Right lobe of liver (tissue), 6 donors: ENCODE measurements around the gene PPFIA4. TPM values are rescaled to one million over a fixed set of nuclear protein-coding genes. Genes with fewer than 3 reads are reported as not detected.
"Not testable (repeated sequence)": the region's sequence is repeated elsewhere in the genome, so short reads cannot be mapped to it uniquely, and the experiment has no call there.

Source experiments
- ATAC-seq, 4 donors: fragments of 200-7000 bp; cut with Tn5 transposase; one replicate each; pipeline ENCODE4 v1.9.1; 2020; ENCODE audit warnings: mild to moderate bottlenecking in 4 of 4, moderate library complexity in 4 of 4
- DNase-seq, 3 donors: peaks; one replicate each; pipeline ENCODE4 v3.0.0-alpha.2; 2020
- H3K27ac ChIP-seq, 3 donors: fragments of 200-600 bp; one replicate each; pipeline ENCODE4 v1.8.0; 2022
- H3K27me3 ChIP-seq, 2 donors: fragments of 200-600 bp; one replicate each; pipeline ENCODE4 v1.8.0; 2022
- H3K36me3 ChIP-seq, 4 donors: fragments of 200-600 bp; sonication (generic) in 1 of 4; one replicate each; pipeline versions ENCODE4 v1.5.1 to v1.8.0; 2017 to 2022; ENCODE audit warnings: control low read depth in 1 of 4
- H3K4me1 ChIP-seq, 4 donors: fragments of 200-600 bp; sonication (generic) in 1 of 4; one replicate each; pipeline versions ENCODE4 v1.5.1 to v1.8.0; 2017 to 2022; ENCODE audit warnings: control low read depth in 1 of 4
- H3K4me3 ChIP-seq, 3 donors: fragments of 200-600 bp; one replicate each; pipeline ENCODE4 v1.8.0; 2022
- H3K9me3 ChIP-seq, 4 donors: fragments of 200-600 bp; sonication (generic) in 1 of 4; one replicate each; pipeline versions ENCODE4 v1.5.1 to v1.8.0; 2017 to 2022; ENCODE audit warnings: control low read depth in 1 of 4
- CTCF ChIP-seq, 4 donors: fragments of 200-600 bp in 3 of 4; fragments of 450-650 bp in 1 of 4; IDR thresholded peaks; one replicate each; pipeline versions ENCODE4 v1.5.1 to v1.8.0; 2016 to 2022; ENCODE audit warnings: antibody characterized with exemption in 4 of 4, mild to moderate bottlenecking in 2 of 4
- POLR2A ChIP-seq: fragments of 450-650 bp; IDR thresholded peaks from one replicate; pipeline ENCODE4 v1.6.1; 2017; ENCODE audit warnings: antibody characterized with exemption, mild to moderate bottlenecking
- WGBS: methylation state at CpG from one replicate; pipeline ENCODE4 v1.1.6; 2018; ENCODE audit warnings: low coverage, low lambda C conversion rate; ENCODE audit not compliant: insufficient coverage; ENCODE audit errors: missing lambda C conversion rate; 5-methylcytosine and 5-hydroxymethylcytosine counted together
- intact Hi-C, 2 donors: fragments of 100-400 bp; cut with DNase I; formaldehyde crosslinking; loops; one replicate each; pipeline versions ENCODE4 v1.11.2 to v1.14.1; 2022
- total RNA-seq, 6 experiments: library from RNA; depleted of rRNA in 2 of 6; stranded (reverse); fragments of >200 nt in 2 of 6; fragmentation: NEBNext Ultra II Directional in 3 of 6; extraction: Animal tissue kit (Norgen Biotek cat#: 25700) in 3 of 6; gene quantifications; one replicate each; pipeline versions ENCODE4 v1.1.0 to v1.2.4, GENCODE V29; 2016 to 2023
- donor health status: DM: no; HTN: yes; CAD: no.
- donor health status: DM: no; HTN: no; CAD: no.
- donor health status: DM: no; HTN: no; CAD: no.
- donor health status: DM: no; HTN: yes; CAD: no.
- donor health status: DM: no; HTN: yes; CAD: no.

Gene PPFIA4
- total RNA-seq, 6 experiments from 2014 or later = 0.18 to 5.5 (median 0.49) TPM; not detected in 1

- no peak overlapping the region for H3K4me3 ChIP-seq
- no peak for TF ChIP-seq POLR2A
- no peak for TF ChIP-seq CTCF (IDR thresholded peaks at IDR 0.05)
- intact Hi-C loops = no loop called here
- no peak for DNase-seq
- no peak for ATAC-seq
- peaks cover 0 to 49% (median 4%) of the 10 kb centered on the region in 4 donors for H3K36me3 ChIP-seq
- no peaks in the 10 kb centered on the region for H3K27me3 ChIP-seq
- H3K27ac ChIP-seq = no peak overlapping the region
- WGBS = 81% methylated on average over 3 of the region's 3 CpGs
- H3K9me3 ChIP-seq = no peaks in the 10 kb centered on the region
- peaks cover 0 to 10% (median 5%) of the 10 kb centered on the region in 4 donors for H3K4me1 ChIP-seq
These were observed 17.1 kb upstream of the PPFIA4 start for GRCh38 chr1:203009185-203009584.

- no peak for DNase-seq
- Histone ChIP-seq H3K27me3 (no peaks in the 10 kb centered on the region), H3K4me3 (no peak overlapping the region), H3K27ac (no peak overlapping the region), H3K4me1 (peaks cover 0 to 10% (median 5%) of the 10 kb centered on the region in 4 donors), H3K9me3 (no peaks in the 10 kb centered on the region), H3K36me3 (peaks cover 0 to 73% (median 16%) of the 10 kb centered on the region in 4 donors)
- 100% methylated on average over 1 of the region's 5 CpGs for WGBS
- intact Hi-C loops = no loop called here
- no peak for ATAC-seq
- TF ChIP-seq CTCF (IDR thresholded peaks at IDR 0.05) = no peak
- no peak for TF ChIP-seq POLR2A
These were observed 14.7 kb upstream of the PPFIA4 start for GRCh38 chr1:203011582-203011981.

- Histone ChIP-seq H3K4me1 (no peaks in the 10 kb centered on the region), H3K27ac (no peak overlapping the region), H3K9me3 (no peaks in the 10 kb centered on the region), H3K36me3 (peaks cover 13 to 96% (median 44%) of the 10 kb centered on the region in 4 donors), H3K27me3 (no peaks in the 10 kb centered on the region), H3K4me3 (no peak overlapping the region)
- intact Hi-C loops = no loop called here
- WGBS = 96% methylated on average over 4 of the region's 4 CpGs
- TF ChIP-seq POLR2A = no peak
- TF ChIP-seq CTCF (IDR thresholded peaks at IDR 0.05) = no peak
- no peak for DNase-seq
- ATAC-seq = no peak
These were observed 9.2 kb upstream of the PPFIA4 start for GRCh38 chr1:203017061-203017460.

GRCh38 chr1:203017692-203018091 is 8.6 kb upstream of the PPFIA4 start:
- H3K4me3 ChIP-seq = no peak overlapping the region
- TF ChIP-seq CTCF (IDR thresholded peaks at IDR 0.05) = no peak
- no peak for TF ChIP-seq POLR2A
- ATAC-seq = no peak
- no peaks in the 10 kb centered on the region for H3K4me1 ChIP-seq
- peaks cover 13 to 100% (median 47%) of the 10 kb centered on the region in 4 donors for H3K36me3 ChIP-seq
- no peaks in the 10 kb centered on the region for H3K27me3 ChIP-seq
- intact Hi-C loops = no loop called here
- H3K27ac ChIP-seq = no peak overlapping the region
- WGBS = 83% methylated on average over 5 of the region's 6 CpGs
- no peak for DNase-seq
- H3K9me3 ChIP-seq = no peaks in the 10 kb centered on the region

- H3K4me1 ChIP-seq, H3K27me3 ChIP-seq, H3K9me3 ChIP-seq, intact Hi-C loops, DNase-seq, H3K4me3 ChIP-seq, H3K27ac ChIP-seq: not testable (repeated sequence)
- 100% methylated on average over 3 of the region's 10 CpGs for WGBS
- peaks cover 11 to 59% (median 31%) of the 10 kb centered on the region in 4 donors for H3K36me3 ChIP-seq
- ATAC-seq = peak; percentile 42 to 68 (median 54)
These were observed 3.4 kb upstream of the PPFIA4 start for GRCh38 chr1:203022855-203023254.
